HG03045 (cell line): ENCODE results near the gene CACYBP.
A peak's percentile ranks its signal among the peaks of the same experiment; 100 is the strongest.
"Not testable (repeated sequence)": the region's sequence is repeated elsewhere in the genome, so short reads cannot be mapped to it uniquely, and the experiment has no call there.

Source experiments
- ATAC-seq: cut with Tn5 transposase; IDR thresholded peaks from one replicate; pipeline ENCODE4 v1.9.1; 2021; ENCODE audit warnings: mild to moderate bottlenecking, moderate library complexity; ENCODE audit not compliant: unreplicated experiment

Gene CACYBP

DNA sequence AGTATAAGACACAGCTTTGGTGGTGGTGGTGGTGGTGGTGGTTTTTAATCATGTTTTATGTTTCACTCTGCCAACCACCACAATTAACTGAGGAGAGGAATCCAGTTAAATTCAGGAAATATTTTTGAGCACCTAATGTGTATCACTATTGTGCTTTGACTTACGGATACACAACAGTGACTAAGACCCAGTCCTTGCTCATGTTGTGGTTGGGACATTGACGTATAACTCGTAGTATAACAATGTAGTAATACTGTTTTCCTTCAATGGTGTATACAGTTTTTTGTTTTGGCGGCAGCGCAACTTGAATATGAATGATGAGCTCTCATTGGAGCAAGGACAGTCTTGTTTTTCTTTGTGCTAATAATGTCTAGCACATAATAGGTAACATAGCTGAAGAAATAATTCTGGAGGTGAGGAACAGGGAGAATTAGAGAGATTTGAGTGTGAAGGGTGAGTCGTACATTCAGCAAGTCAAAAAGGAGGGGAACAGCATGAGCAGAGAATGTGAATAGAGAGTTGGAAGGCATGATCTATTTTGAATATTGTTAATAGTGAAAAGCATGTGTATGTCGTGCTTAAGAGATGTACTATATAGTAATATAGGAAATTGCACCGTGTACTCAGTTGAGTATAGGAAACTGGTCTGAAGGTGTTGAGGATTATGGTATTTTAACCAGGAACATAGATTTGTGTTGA, 5.5 kb downstream of the CACYBP start:
- ATAC-seq: no peak

DNA sequence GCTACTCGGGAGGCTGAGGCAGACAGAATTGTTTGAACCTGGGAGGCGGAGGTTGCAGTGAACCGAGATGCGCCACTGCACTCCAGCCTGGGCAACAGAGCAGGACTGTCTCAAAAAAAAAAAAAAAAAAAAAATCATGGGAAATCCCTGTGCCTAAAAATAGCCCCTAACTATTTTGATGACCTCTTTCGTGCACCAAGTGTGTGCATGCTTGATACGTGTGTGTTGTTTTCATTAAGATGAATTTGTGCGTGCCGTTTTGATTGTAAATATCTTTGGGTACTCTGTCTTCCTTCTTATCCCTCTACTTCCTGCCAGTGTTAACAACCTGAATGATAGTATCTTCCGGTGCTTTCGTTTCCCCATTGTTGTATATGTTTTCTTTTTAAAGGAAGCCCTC, 9.8 kb downstream of the CACYBP start:
- no peak for ATAC-seq

GRCh38 chr1:175013445-175013844, 13.7 kb downstream of the CACYBP start:
- no peak for ATAC-seq

GRCh38 chr1:175015243-175015642, 15.5 kb downstream of the CACYBP start:
- ATAC-seq: no peak

DNA sequence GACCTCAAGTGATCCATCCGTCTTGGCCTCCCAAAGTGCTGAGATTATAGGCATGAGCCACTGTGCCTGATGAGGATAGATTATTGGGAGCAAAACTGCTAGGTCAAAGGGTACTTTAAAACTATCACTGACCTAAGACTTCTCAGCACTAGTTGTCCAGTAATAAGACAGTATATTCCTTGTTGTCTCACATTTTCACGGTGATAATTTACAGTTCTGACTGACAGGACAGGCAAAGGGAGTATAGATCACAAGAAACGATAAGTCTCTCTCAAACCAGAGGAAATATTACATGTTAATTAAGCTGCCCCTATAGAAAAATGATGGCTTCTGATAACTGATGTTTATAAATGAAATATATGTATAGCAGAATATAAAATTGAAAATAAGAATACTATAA, 19.8 kb downstream of the CACYBP start:
- ATAC-seq: no peak

GRCh38 chr1:175023043-175023921, 23.5 kb downstream of the CACYBP start, which contains the start of gene MRPS14:
MRPS14 (minus strand) TSS chr1:175023425; CDS start chr1:175023408, 17 bp downstream.
- ATAC-seq: peak; percentile 88

- not testable (repeated sequence) for ATAC-seq
These were observed 24.1 kb downstream of the CACYBP start for GRCh38 chr1:175023922-175024242.

GRCh38 chr1:175024773-175025172, 25.0 kb downstream of the CACYBP start:
- no peak for ATAC-seq

- ATAC-seq: no peak
These were observed 34.2 kb downstream of the CACYBP start for GRCh38 chr1:175033953-175034352.

- ATAC-seq: no peak
These were observed 35.0 kb downstream of the CACYBP start for GRCh38 chr1:175034775-175035174.

DNA sequence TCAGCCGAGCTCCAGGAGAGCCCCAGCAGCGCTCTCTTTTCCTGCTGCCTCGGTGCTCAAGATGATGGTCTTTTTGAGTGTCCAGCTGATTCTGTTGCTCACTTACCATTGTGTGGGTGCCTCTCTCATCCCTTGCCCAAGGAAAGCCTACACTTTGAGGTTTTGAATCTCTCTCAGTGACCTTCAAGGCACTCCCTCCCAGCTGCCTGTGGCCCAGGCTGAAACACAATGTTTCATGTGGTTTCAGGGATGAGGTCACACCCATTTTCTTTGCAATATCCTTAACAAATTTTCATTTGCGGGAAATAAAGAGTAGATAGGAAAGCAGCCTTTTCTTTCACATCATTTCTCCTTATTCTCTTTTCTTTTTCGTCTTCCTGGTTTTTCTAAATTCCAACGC, 36.1 kb downstream of the CACYBP start:
- ATAC-seq: no peak

GRCh38 chr1:175036476-175036875, 36.7 kb downstream of the CACYBP start:
- no peak for ATAC-seq

DNA sequence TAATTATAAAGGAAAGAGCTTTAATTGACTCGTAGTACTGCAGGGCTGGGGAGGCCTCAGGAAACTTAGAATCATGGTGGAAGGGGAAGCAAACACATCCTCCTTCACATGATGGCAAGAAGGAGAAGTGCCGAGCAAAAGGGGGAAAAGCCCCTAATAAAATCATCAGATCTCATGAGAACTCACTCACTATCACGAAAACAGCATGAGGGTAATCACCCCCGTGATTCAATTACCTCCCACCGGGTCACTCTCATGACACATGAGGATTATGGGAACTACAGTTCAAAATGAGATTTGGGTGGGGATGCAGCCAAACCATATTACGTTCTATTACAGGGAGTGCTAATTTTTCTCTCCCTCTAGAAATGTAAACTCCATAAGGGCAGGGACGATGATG, 37.7 kb downstream of the CACYBP start:
- no peak for ATAC-seq

DNA sequence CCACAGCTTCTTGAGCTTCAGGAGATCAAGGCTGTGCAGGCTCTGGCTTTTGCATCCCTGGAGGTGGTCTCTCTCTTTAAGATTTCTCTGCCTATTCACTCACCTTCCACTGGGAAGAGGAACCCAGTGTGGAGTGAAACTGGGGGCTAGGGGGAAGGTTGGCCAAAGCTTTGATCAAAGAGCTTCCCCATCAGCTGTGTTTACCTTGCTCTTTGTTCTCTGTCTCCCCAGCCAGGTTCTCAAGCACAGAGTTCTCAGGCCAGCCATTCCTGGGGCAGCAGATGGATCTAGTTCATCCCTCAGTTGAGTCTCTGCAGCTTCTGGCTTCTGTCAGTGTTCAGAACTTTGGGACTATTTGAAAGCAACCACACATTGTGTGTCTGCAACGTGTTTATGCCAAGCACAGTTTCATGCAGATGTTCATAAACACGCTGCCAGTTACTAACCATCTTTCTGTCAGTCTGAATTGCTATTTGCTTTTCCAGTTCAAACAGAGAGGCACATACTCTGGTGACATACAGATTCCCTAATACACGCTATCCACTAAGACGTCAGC, 40.7 kb downstream of the CACYBP start:
- no peak for ATAC-seq

- no peak for ATAC-seq
These were observed 42.9 kb downstream of the CACYBP start for GRCh38 chr1:175042650-175043049.

DNA sequence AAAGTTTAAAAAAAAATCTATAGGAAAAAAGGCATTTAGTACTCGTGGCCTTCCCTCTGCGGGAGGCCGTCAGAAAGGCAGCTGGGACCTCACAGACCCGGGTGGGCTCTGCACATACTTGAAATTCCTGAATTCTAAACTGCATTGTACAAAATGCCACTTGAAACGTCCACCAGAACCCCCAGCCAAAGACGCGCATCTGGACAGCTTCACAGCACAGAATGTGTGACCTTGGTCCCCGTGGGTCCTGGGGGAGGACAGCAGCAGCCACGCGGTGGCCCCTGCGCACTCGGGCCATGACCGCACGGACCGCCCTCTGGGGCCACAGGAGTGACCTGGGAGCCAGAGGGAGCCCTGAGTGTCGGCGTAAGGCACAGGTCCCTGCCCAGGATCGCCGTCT, 44.1 kb downstream of the CACYBP start:
- no peak for ATAC-seq

DNA sequence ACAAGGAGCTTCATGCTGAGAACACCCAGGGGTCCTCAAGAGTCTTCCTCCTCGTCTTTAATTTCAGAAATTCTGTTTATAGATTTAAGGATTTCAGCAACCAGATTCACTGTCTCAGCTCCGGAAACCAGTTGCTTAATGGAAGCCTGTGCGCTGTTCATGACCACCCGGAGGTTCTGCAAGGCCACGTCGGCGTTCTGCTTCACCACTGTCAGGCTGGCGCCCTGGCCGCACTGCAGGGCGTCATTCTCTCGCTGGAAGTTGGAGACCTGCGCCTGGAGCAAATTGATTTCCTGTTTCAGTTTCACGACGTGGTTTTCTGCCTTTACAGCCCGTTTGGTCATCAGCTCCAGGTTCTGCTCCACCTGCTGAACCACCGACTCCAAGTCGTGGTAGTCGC, 44.8 kb downstream of the CACYBP start:
- not testable (repeated sequence) for ATAC-seq

- no peak for ATAC-seq
These were observed 45.4 kb downstream of the CACYBP start for GRCh38 chr1:175045097-175045496.

- no peak for ATAC-seq
These were observed 45.8 kb downstream of the CACYBP start for GRCh38 chr1:175045519-175045918.

- no peak for ATAC-seq
These were observed 51.2 kb downstream of the CACYBP start for GRCh38 chr1:175050992-175051391.

- ATAC-seq: no peak
These were observed 55.0 kb downstream of the CACYBP start for GRCh38 chr1:175054736-175055135.
